ENCODE results near the gene PTPN18.

PTPN18 gene

DNA sequence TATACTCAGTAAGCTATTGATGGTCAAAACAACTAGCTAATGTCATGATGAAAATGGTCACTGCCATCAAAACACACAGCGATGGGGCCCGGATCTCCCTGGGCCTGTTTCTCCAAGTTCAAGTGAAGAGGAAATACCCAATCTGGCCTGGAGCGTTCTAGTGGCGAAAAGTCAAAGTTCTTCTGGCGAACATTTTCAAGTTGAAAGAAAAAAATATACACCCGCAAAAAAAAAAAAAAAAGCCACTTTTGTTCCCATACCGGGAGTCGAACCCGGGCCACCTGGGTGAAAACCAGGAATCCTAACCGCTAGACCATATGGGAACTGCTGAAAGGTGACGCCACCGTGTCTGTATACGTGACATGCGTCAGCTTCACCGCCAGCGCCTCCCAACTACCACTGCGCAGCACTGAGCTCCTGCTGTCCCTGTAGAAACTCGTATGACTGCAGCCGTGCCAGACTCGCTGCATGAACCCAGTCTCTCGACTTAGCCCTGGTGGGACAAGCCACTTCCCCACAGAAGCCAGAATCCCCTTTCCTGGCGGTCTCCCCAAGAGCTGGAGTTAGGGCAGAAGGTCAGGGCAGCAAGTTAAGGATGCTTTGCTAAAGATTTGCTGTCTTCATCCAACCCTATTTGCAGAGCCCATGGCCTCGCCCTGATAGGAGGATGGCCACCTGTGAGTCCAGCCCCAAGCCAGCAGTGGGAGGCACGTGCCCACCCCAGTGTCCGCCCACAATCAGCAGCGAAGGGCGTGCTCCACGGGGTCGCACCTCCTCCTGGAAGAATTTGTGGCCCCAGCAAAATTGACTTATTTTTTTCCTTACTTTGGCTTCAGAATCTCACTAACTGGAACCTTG, 18.8 kb upstream of the PTPN18 start:
- no peak overlapping the region for H3K4me3 ChIP-seq (replicated peaks; ENCODE audit: low read depth, low read length)
- peaks cover 4% of the 10 kb centered on the region for H3K36me3 ChIP-seq (ENCODE audit: control insufficient read depth, insufficient read depth, low read length)
- TF ChIP-seq, protein P1, sequence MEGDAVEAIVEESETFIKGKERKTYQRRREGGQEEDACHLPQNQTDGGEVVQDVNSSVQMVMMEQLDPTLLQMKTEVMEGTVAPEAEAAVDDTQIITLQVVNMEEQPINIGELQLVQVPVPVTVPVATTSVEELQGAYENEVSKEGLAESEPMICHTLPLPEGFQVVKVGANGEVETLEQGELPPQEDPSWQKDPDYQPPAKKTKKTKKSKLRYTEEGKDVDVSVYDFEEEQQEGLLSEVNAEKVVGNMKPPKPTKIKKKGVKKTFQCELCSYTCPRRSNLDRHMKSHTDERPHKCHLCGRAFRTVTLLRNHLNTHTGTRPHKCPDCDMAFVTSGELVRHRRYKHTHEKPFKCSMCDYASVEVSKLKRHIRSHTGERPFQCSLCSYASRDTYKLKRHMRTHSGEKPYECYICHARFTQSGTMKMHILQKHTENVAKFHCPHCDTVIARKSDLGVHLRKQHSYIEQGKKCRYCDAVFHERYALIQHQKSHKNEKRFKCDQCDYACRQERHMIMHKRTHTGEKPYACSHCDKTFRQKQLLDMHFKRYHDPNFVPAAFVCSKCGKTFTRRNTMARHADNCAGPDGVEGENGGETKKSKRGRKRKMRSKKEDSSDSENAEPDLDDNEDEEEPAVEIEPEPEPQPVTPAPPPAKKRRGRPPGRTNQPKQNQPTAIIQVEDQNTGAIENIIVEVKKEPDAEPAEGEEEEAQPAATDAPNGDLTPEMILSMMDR (IDR thresholded peaks at IDR 0.05; ENCODE audit: insufficient read depth, low read length, poor library complexity, severe bottlenecking) = no peak
- DNase-seq (ENCODE audit: extremely low read depth, insufficient read length) = peak; percentile 72
- H3K27me3 ChIP-seq (replicated peaks; ENCODE audit: control insufficient read depth, insufficient read depth, low read length) = no peaks in the 10 kb centered on the region; the same call in 1 of the 2 replicates

DNA sequence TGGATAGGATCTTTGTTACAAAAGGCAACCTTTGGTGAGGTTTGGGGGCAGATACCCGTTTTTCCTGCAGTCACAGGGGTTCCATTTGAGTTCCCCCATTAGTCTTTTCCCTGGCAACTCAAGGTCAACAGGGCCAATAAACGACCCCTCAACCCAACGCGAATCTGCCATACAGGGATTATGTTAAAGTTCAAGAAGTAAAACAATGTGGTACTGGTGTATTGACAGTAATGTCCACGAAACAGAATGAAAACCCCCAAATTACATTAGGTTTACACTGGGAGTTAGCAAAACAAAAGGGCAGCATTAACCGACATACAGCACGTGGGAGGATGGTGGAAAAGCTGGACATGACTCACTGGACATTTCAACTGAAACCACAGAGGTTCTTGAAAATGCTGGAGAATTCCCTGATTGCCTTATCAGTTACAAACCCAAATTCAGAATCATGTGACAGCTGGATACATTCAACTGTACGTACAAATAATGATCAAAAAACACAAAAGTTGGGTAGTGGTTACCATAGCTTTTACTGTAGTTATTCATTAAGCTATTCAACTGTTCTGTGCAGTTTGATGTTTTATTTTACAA, 18.0 kb upstream of the PTPN18 start:
- Histone ChIP-seq H3K4me3 (replicated peaks; ENCODE audit: low read depth, low read length) (no peak overlapping the region), H3K27me3 (replicated peaks; ENCODE audit: control insufficient read depth, insufficient read depth, low read length) (no peaks in the 10 kb centered on the region), H3K36me3 (ENCODE audit: control insufficient read depth, insufficient read depth, low read length) (peaks cover 4% of the 10 kb centered on the region)
- TF ChIP-seq, protein P1 (IDR thresholded peaks at IDR 0.05; ENCODE audit: insufficient read depth, low read length, poor library complexity, severe bottlenecking) = no peak
- DNase-seq (ENCODE audit: extremely low read depth, insufficient read length) = no peak

DNA sequence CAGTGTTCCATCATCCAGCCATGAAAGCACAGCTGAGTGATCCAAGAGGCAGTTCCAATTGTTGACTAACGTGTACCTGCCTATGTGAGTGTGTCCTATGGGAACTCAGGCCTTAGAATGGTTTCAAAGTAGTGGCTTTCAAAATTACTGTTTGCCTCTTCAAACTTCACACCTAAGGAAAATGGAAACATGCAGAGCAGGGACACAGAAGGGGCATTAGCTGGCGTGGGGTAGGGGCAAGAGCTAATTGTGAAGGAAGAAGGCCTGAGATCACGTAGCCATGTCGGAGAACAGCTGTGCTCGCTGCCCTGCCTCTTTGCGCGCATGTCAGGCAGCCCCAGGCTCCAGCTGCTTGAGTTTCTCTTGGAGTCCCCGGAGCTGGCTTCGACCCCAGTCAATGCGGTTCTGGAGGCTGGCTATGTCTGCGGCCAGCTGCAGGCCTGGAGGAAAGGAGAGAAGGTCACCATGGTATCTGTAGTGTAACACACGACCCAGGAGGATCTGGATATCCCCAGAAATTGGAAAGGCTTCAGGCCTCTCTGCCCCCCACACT, 17.0 kb upstream of the PTPN18 start:
- TF ChIP-seq, protein P1 (IDR thresholded peaks at IDR 0.05; ENCODE audit: insufficient read depth, low read length, poor library complexity, severe bottlenecking) = no peak
- no peak overlapping the region for H3K4me3 ChIP-seq (replicated peaks; ENCODE audit: low read depth, low read length)
- H3K27me3 ChIP-seq (replicated peaks; ENCODE audit: control insufficient read depth, insufficient read depth, low read length) = no peaks in the 10 kb centered on the region
- H3K36me3 ChIP-seq (ENCODE audit: control insufficient read depth, insufficient read depth, low read length) = peaks cover 4% of the 10 kb centered on the region
- no peak for DNase-seq (ENCODE audit: extremely low read depth, insufficient read length)

DNA sequence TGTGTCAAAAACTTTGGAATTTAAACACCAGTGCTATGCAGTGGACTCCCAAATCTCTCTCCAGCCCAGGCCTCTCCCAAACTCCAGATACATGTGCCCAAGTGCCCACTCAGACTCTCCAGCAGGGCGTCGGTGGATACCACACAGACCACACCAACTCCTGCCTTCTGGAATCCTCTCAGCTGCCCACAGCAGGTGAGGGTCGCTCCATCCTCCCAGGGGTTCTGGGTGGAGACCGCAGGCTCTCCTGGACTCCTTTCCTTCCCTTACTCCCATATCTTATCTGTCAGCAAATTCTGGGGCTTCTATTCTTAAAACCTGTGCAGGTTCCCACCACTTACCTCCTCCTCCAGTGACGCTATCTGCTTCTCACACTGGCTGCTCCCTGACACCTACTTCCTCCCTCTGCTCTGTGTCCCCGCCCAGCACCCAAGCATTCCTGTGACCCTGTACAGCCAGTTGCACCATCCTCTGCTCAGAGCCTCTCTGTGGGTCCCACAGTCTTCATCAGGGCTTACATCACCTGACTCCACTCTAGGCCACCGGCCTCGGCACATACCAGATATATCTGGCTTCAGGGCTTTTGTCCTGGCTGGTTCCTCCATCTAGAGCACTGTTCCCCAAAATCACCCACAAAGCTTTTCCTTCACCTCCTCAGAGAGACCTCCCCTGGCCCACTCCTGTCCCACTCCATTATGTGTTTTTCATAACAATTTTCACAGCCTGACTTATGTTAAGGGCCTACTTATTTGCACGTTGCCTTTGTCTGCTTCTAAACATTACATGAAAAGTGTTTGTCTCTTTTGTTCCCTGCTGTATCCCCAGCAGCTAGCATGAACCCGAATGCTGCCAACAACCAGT, 15.7 kb upstream of the PTPN18 start:
- TF ChIP-seq, protein P1 (IDR thresholded peaks at IDR 0.05; ENCODE audit: insufficient read depth, low read length, poor library complexity, severe bottlenecking) = no peak
- Histone ChIP-seq H3K27me3 (replicated peaks; ENCODE audit: control insufficient read depth, insufficient read depth, low read length) (no peaks in the 10 kb centered on the region), H3K4me3 (replicated peaks; ENCODE audit: low read depth, low read length) (no peak overlapping the region), H3K36me3 (ENCODE audit: control insufficient read depth, insufficient read depth, low read length) (peaks cover 10% of the 10 kb centered on the region)
- no peak for DNase-seq (ENCODE audit: extremely low read depth, insufficient read length)

DNA sequence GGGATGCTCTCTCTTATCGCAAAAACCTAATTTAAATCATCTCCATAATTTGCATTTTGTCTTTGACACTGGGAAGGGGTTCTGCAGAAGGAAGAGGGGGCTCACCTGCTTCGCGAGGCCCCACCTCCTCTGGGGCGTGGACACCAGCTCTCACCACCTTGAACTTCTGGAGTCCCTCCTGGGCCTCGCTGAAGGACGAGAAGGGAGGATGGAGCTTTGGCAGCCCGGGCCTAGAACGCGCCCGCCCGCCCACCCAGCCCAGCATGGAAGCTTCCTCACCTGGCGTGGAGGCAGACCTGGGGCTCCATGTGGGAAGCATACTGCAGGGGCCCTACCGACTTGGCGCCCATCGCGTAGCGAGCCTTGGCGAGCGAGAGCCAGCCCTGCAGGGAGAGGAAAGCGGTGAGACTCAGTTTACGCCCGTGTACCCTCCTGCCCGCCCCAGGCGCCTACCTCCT, 14.3 kb upstream of the PTPN18 start:
- Histone ChIP-seq H3K4me3 (replicated peaks; ENCODE audit: low read depth, low read length) (peak overlapping the region; percentile 79), H3K36me3 (ENCODE audit: control insufficient read depth, insufficient read depth, low read length) (peaks cover 24% of the 10 kb centered on the region), H3K27me3 (replicated peaks; ENCODE audit: control insufficient read depth, insufficient read depth, low read length) (no peaks in the 10 kb centered on the region)
- TF ChIP-seq, protein P1 (IDR thresholded peaks at IDR 0.05; ENCODE audit: insufficient read depth, low read length, poor library complexity, severe bottlenecking) = no peak
- peak; percentile 18 for DNase-seq (ENCODE audit: extremely low read depth, insufficient read length)
